GM19035 (cell line): ENCODE results near the gene PALD1.
A peak's percentile ranks its signal among the peaks of the same experiment; 100 is the strongest.
"Not testable (repeated sequence)": the region's sequence is repeated elsewhere in the genome, so short reads cannot be mapped to it uniquely, and the experiment has no call there.

Source experiments
- ATAC-seq: cut with Tn5 transposase; IDR thresholded peaks from one replicate; pipeline ENCODE4 v1.9.1; 2021; ENCODE audit not compliant: unreplicated experiment

PALD1 gene

GRCh38 chr10:70481831-70482530 is 3.4 kb downstream of the PALD1 start:
- no peak for ATAC-seq

- ATAC-seq = no peak
Observed at GRCh38 chr10:70482982-70483760, 4.6 kb downstream of the PALD1 start.

GRCh38 chr10:70483872-70484271 is 5.3 kb downstream of the PALD1 start:
- not testable (repeated sequence) for ATAC-seq

GRCh38 chr10:70487824-70488223 is 9.3 kb downstream of the PALD1 start:
- ATAC-seq = no peak

GRCh38 chr10:70490142-70490541 is 11.6 kb downstream of the PALD1 start:
- no peak for ATAC-seq

GRCh38 chr10:70491614-70492013 is 13.0 kb downstream of the PALD1 start:
- no peak for ATAC-seq

GRCh38 chr10:70492786-70493659 is 14.5 kb downstream of the PALD1 start:
- peak; percentile 34 for ATAC-seq

- peak; percentile 81 for ATAC-seq
Observed at GRCh38 chr10:70493660-70494234, 15.2 kb downstream of the PALD1 start.

GRCh38 chr10:70494536-70494935 is 16.0 kb downstream of the PALD1 start:
- ATAC-seq = no peak

GRCh38 chr10:70494966-70495365 is 16.4 kb downstream of the PALD1 start:
- no peak for ATAC-seq

- no peak for ATAC-seq
Observed at GRCh38 chr10:70495691-70496261, 17.2 kb downstream of the PALD1 start.

GRCh38 chr10:70496341-70497119 is 18.0 kb downstream of the PALD1 start:
- no peak for ATAC-seq

- ATAC-seq = no peak
Observed at GRCh38 chr10:70497120-70497545, 18.6 kb downstream of the PALD1 start.

- ATAC-seq = no peak
Observed at GRCh38 chr10:70498970-70499835, 20.6 kb downstream of the PALD1 start.

GRCh38 chr10:70499836-70500167 is 21.2 kb downstream of the PALD1 start:
- no peak for ATAC-seq

- no peak for ATAC-seq
Observed at GRCh38 chr10:70500368-70500767, 21.8 kb downstream of the PALD1 start.

- ATAC-seq = no peak
Observed at GRCh38 chr10:70500812-70501301, 22.3 kb downstream of the PALD1 start.

GRCh38 chr10:70502406-70502805 is 23.8 kb downstream of the PALD1 start:
- ATAC-seq = no peak

- no peak for ATAC-seq
Observed at GRCh38 chr10:70503776-70504175, 25.2 kb downstream of the PALD1 start.
